NCI-H2107 (cell line): Measurements from ENCODE around the gene AGMAT.

Experiments
- DNase-seq: peaks from one replicate; lab custom pipeline; 2025; lab: John Stamatoyannopoulos, UW

Gene AGMAT

DNA sequence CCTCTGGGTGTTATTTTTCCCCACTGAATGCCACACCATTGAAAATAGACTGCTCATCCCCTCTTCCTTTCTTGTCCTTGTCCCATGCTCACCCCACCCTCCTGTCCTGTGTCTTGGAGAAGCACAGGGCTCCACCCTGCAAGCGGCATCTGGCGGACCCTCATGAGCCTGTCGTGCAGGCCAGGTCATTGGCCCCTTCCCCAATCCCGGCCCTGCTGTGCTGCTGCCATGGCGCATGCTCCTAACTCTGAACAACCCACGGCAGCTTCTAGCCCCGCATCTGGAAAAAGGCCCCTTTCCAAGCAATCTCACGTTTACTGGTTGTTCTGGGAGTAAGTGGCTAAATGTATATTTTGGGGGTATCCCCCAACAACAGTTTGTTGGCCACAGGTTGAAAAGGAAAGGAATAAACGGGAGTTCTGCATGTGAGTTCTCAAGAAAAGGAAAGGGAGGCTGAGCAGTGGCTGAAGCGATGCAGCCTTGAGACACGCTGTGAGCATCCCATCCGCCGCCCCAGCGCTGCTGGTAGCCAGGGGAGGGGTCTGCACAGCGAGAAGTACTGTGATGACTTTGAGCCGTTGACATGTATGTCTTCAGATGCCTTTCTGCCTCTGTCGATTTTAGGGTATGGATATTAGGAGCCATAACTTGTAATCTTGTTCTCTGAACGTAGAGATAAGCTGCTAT lies 16.3 kb downstream of the AGMAT start:
- DNase-seq, result no peak

GRCh38 chr1:15559189-15559810 lies 25.6 kb downstream of the AGMAT start:
- no peak for DNase-seq

GRCh38 chr1:15558516-15558915 lies 26.3 kb downstream of the AGMAT start:
- DNase-seq, result no peak

DNA sequence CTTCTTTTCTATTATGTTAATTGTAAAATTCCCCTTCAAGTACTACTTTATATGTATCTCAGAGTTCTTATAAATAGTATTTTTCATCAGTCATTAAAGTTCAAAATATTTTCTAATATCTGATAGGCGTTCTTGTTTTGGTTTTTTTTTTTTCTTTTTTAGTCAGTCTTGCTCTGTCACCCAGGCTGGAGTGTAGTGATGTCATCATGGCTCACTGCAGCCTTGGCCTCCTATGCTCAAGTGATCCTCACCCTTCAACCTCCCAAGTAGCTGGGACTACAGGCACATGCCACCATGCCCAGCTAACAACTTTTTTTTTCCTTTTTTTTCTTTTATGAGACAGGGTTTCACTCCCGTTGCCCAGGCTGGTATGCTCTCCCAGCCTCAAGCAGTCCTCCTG lies 27.3 kb downstream of the AGMAT start:
- DNase-seq, result no peak

GRCh38 chr1:15557008-15557407 lies 27.8 kb downstream of the AGMAT start:
- no peak for DNase-seq

GRCh38 chr1:15550573-15550972 lies 34.3 kb downstream of the AGMAT start:
- DNase-seq, result no peak

GRCh38 chr1:15546641-15547040 lies 38.2 kb downstream of the AGMAT start:
- no peak for DNase-seq

DNA sequence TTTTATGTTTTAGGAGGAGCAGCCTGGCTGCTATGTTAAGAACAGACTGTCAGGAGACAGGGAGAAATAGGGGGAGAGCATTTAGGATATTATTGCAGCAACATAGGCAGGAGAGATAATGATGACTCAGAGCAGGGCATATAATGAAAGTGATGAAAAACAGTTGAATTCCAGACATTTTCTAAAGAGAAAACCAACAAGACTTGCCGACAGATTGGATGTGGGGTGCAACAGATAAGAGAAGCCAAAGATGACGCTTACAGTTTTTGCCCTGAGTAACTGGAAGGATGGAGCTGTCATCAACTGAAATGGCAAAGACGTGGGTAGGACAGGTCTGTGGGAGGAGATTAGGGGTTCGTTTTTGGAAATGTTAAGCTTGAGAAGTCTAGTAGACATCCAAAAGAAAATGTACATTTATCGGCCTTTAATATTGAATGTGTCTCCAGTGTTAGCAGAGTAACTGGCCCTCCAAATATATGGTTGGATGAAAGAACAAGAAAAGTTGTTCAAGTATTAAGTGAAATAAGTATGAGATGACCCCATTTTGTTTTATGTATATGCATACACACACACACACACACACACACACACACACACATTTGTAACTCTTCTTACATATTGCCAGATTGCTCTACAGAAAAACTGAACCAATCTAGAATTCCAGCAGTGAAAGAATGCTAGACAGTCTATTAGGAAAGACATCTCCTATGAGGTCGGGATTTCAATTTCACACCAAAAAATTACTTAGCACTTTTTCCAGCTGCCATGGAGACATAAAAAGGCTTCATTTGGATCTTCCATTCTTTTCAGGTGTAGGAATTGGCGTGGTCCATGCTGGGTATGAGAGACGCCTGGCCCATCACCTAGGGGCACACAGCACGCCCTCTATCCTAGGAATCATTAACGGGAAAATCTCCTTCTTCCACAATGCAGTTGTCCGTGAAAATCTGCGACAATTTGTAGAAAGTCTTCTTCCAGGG lies 41.0 kb downstream of the AGMAT start:
- DNase-seq, result no peak

DNA sequence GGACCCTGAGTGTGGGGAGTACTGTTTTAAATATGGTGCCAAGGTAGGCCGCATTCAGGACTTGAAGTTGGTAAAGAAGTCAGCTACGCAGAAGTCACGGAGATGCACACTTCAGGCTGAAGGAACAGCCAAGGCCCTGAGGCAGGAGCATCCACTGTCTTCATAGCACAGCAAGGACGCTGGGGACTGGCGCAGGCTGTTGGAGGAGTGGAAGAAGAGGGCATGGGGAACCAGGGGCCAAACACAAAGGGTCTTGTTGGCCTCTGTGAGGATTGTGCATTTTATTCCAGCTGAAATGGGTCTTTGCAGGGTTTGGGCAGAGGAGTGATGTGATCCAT lies 41.6 kb downstream of the AGMAT start:
- no peak for DNase-seq

DNA sequence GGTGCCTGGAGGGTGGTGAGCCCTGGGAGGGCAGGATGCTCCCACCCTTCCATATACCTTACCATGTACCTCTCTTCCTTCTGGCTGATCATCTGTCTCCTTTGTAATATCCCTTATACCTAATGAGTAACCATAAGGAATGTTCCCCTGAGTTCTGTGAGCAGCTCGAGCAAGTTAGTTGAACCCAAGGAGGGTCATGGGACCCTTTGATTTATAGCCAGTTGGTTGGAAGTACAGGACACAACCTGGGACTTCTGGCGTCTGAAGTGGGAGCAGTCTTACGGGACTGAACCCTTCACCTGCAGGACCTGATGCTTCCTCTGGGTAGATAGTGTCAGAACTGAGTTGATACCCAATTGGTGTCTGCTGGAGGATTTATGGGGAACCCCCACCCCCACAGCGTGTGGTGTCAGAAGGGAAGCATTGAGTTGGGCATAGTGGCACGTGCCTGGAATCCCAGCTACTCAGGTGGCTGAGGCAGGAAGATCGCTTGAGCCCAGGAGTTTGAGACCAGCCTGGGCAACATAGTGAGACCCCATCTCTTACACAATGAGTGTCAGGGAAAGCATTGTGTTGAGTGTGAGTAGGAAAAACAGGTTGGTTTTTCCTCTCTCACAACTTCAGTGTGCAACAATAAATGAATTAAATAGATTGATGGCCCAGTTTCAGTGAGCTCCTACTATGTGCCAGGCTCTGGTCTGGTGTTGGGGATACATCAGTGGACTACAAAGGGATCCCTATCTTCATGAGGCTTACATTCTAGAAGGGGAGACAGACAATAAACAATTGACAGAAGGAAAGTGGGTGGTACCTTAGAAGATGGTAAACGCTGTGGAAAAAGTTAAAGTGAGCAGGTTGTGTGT lies 42.2 kb downstream of the AGMAT start:
- no peak for DNase-seq

DNA sequence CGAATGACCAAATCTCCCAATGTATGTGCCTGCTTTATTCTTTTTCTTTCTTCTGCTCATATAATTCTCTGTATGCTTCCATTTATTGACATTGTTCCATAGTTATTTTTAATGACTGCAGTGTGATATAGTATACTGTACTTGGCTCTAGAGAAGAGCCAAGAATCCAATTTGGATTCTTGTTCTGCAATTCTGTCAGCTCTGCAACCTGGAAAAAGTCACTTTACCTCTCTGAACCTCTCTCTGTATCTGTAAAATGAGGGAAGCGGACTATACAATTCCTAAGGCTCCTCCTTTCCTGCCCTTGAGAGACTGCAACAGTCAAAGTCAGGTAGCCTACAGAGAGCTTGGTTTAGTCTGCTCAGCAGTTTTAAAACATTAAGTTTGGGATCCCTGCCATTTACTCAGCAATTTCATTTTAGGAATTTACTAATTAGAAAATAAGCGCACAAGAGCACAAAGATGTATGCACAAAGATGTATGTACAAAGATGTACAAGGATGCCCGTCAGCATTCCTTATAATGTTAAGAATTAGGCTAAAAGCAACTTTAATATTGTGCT lies 43.5 kb downstream of the AGMAT start:
- no peak for DNase-seq

DNA sequence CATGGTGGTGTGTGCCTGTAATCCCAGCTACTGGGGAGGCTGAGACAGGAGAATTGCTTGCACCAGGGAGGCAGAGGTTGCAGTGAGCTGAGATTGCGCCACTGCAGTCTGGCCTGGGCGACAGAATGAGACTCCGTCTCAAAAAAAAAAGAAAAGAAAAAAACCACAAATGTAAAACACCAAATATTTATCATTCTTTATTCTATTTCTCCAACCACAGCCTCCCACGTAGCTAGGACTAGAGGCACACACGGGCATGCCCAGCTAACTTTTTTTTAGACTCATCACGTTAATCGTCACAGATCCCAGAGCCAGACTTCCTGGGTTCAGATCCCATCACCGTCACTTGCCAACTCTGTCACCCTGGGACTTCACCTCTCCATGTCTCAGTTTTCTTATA lies 44.7 kb downstream of the AGMAT start:
- DNase-seq, result no peak

DNA sequence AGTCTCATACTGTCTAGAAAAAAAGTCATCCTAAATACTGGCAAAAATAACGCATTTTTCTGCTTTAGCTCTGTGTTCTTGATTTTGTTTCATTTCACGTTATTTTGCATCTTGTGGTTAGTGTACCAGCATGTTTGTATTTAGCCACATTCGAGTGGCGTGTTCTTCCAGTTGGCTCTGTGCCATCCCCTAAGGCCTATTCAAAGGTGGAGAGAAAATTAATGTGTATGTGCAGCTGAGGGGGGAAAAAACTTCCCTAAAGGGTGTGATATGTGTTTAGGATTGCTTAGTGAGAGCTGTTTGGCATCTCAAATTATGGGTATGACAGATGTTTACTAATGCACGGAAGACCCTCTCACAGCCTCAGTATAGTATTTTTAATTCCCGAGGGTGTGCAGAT lies 46.1 kb downstream of the AGMAT start:
- DNase-seq, result peak; percentile 9

- no peak for DNase-seq
Measured at GRCh38 chr1:15531682-15532081, 53.2 kb downstream of the AGMAT start.

- no peak for DNase-seq
Measured at GRCh38 chr1:15531003-15531402, 53.8 kb downstream of the AGMAT start.

- DNase-seq, result peak; percentile 97
Measured at GRCh38 chr1:15526490-15527339, 58.1 kb downstream of the AGMAT start, which contains the start of gene DNAJC16. DNAJC16 (plus strand) TSS chr1:15526848; CDS start chr1:15529106, 2,258 bp downstream.

GRCh38 chr1:15526021-15526489 lies 58.8 kb downstream of the AGMAT start:
- no peak for DNase-seq

DNA sequence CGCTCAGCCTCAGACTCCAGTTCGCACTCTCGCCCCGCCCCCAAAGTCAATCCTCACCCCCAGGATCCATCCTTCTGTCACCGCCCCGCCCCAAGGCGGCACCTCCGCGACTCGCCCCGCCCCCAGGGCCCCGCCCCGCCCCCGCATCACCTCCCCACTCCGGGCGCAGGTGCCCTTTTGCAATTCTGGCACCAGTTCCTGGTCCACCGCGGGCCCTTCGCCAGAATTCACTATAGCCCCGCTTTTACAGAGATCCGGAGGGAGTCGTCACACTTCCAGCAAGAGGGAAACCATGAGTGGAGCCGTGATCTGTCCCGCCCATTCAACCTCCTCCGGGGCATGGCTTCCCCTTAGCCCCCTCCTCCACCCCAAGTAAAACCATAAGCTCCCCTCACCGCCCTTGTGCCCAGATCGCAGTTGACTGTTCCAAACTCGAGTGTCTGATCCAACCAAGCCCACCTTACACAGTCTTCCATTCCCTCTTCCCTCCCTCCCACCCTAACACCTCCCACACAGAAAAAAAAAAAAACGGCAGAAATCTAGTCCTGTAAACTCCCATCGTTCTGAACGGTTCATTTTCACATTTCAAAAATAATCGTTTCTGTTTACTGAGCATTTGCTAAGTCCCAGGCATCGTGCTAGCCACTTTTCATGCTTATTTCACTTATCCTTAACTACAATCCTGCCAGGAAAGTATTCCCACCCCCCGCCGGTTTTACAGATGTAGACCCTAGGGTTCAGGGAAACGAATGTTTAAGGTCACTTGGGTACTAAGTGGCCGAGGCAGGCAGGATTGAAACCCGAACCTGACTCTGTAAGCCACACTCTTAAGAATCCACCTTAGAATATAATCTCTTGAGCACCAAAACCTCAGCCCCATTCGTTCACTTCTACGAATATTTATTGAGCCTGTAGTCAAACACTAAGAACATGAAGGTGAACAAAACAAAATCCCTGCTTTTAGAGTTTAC lies 59.5 kb downstream of the AGMAT start:
- no peak for DNase-seq
